Neuronal stem cell (in vitro differentiated cells): ENCODE measurements around the gene NDUFA8.

Experiments used
- DNase-seq: peaks from one replicate; pipeline ENCODE4 v3.0.0-alpha.2; 2013; ENCODE audit warnings: low spot score
- H2AFZ ChIP-seq: one replicate; pipeline ENCODE4 v1.6.1; 2013; ENCODE audit warnings: mild to moderate bottlenecking, low read length, inconsistent platforms
- H2AK5ac ChIP-seq: 2 replicates; pipeline ENCODE4 v1.6.1; 2013; ENCODE audit warnings: low read depth, mild to moderate bottlenecking, inconsistent platforms, low read length, moderate library complexity, mixed read lengths
- H2BK120ac ChIP-seq: 2 replicates; pipeline ENCODE4 v1.6.1; 2013; ENCODE audit warnings: low read depth, mild to moderate bottlenecking, inconsistent platforms, low read length, moderate library complexity, mixed read lengths
- H2BK12ac ChIP-seq: one replicate; pipeline ENCODE4 v1.6.1; 2013; ENCODE audit warnings: low read length, inconsistent platforms
- H2BK15ac ChIP-seq: 2 replicates; pipeline ENCODE4 v1.6.1; 2013; ENCODE audit warnings: mild to moderate bottlenecking, low read length, inconsistent platforms, mixed read lengths
- H2BK5ac ChIP-seq: one replicate; pipeline ENCODE4 v1.6.1; 2013; ENCODE audit warnings: inconsistent platforms, mild to moderate bottlenecking, low read length, moderate library complexity
- H3K14ac ChIP-seq: one replicate; pipeline ENCODE4 v1.6.1; 2013; ENCODE audit warnings: low read length, inconsistent platforms
- H3K18ac ChIP-seq: 2 replicates; pipeline ENCODE4 v1.6.1; 2013; ENCODE audit warnings: low read length, inconsistent platforms
- H3K23ac ChIP-seq: 2 replicates; pipeline ENCODE4 v1.6.1; 2013; ENCODE audit warnings: low read depth, mild to moderate bottlenecking, mixed read lengths, low read length, inconsistent platforms; ENCODE audit not compliant: poor library complexity
- H3K27ac ChIP-seq: replicated peaks from 3 replicates; pipeline ENCODE4 v1.5.1; 2013; ENCODE audit warnings: low read length, inconsistent platforms
- H3K27me3 ChIP-seq, 3 experiments: 2 replicates each; pipeline ENCODE4 v1.6.1; 2013; ENCODE audit warnings: low read length in 3 of 3, mild to moderate bottlenecking in 2 of 3, inconsistent platforms in 1 of 3, low read depth in 1 of 3, mixed read lengths in 1 of 3, moderate library complexity in 1 of 3; ENCODE audit not compliant: control insufficient read depth in 3 of 3, insufficient read depth in 3 of 3
- H3K36me3 ChIP-seq, 2 donors: replicated peaks in 1 of 2; 2 replicates each; pipeline ENCODE4 v1.6.1; 2013; ENCODE audit warnings: low read length in 2 of 2; ENCODE audit not compliant: control insufficient read depth in 2 of 2, insufficient read depth in 2 of 2
- H3K4ac ChIP-seq: 2 replicates; pipeline ENCODE4 v1.6.1; 2013; ENCODE audit warnings: inconsistent platforms, mild to moderate bottlenecking, low read length, moderate library complexity
- H3K4me1 ChIP-seq, 2 donors: 1 replicate in 1 of 2; 2 replicates in 1 of 2; pipeline ENCODE4 v1.6.1; 2013; ENCODE audit warnings: low read length in 2 of 2, low read depth in 1 of 2; ENCODE audit not compliant: control insufficient read depth in 2 of 2, insufficient read depth in 1 of 2
- H3K4me2 ChIP-seq: one replicate; pipeline ENCODE4 v1.6.1; 2013; ENCODE audit warnings: mild to moderate bottlenecking, low read length, inconsistent platforms; ENCODE audit not compliant: insufficient read depth, poor library complexity, severe bottlenecking
- H3K4me3 ChIP-seq, 2 donors: 2 replicates each; pipeline ENCODE4 v1.5.1; 2013; ENCODE audit warnings: low read length in 2 of 2, mild to moderate bottlenecking in 2 of 2, inconsistent platforms in 1 of 2, moderate library complexity in 1 of 2
- H3K79me1 ChIP-seq: one replicate; pipeline ENCODE4 v1.6.1; 2013; ENCODE audit warnings: low read depth, mild to moderate bottlenecking, inconsistent platforms, low read length, moderate library complexity
- H3K9ac ChIP-seq: one replicate; pipeline ENCODE4 v1.6.1; 2013; ENCODE audit warnings: mild to moderate bottlenecking, low read depth, low read length, inconsistent platforms; ENCODE audit not compliant: poor library complexity
- H3K9me3 ChIP-seq, 2 donors: replicated peaks in 1 of 2; 2 replicates each; pipeline versions ENCODE3 to v1.6.1; 2013; ENCODE audit warnings: low read length in 2 of 2, mild to moderate bottlenecking in 2 of 2, inconsistent platforms in 1 of 2, low read depth in 1 of 2, mixed read lengths in 1 of 2, moderate library complexity in 1 of 2; ENCODE audit not compliant: control insufficient read depth in 2 of 2, insufficient read depth in 1 of 2
- H4K8ac ChIP-seq: one replicate; pipeline ENCODE4 v1.6.1; 2013; ENCODE audit warnings: low read depth, mild to moderate bottlenecking, inconsistent platforms, low read length, moderate library complexity
- H4K91ac ChIP-seq: one replicate; pipeline ENCODE4 v1.6.1; 2013; ENCODE audit warnings: low read length, low read depth, mild to moderate bottlenecking, inconsistent platforms; ENCODE audit not compliant: poor library complexity
- WGBS, 2 donors: extraction: QIAGEN DNeasy Blood & Tissue Kit; methylation state at CpG; one replicate each; pipeline ENCODE4 v1.1.7; 2013; ENCODE audit warnings: missing lambda C conversion rate in 2 of 2, mixed read lengths in 1 of 2; ENCODE audit not compliant: insufficient read length in 2 of 2, insufficient replicate concordance in 1 of 2; ENCODE audit errors: extremely low coverage in 2 of 2; 5-methylcytosine and 5-hydroxymethylcytosine counted together

Gene NDUFA8

DNA sequence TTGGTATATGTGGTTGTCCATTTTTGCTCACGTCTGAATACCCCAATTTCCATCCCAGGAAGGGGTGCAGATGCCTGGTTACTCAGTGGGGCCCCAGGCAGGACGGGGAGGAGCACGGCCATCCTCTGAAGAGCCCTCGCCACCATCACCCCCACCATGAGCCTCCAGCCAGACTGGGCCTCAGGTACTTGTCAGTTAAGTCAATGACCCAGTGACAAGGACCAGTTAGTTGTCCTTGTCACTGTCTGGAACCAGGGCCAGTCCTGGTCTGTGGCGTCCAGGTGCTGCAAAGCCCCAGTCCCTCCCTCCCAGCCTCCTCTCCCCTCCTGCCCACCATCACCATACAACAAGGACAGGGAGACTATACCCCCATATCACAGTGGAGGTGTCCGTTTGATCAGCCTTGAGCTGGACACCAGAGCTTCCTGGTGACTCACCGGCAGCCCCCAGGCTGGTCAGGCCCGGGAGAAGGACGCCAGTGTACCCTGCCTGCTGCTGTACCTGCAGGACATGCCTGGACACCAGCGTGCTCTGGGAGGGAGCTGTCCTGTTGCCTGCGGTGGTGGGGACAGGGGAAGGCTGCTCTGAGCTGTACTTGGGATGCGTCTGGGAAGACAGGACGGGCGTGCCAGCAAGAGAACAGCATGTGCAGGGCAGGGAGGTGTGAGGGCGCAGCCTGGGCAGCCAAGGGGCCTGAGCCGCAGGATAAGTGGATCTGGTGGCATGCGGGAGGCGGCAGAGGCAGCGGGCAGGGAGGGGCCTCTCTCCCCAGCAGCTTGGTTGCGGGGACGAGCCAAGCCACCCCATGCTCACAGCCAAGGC, 33.9 kb downstream of the NDUFA8 start:
- Histone ChIP-seq H2BK15ac (peak overlapping the region; percentile 95), H3K4me1 (peaks cover 8 to 9% of the 10 kb centered on the region in 2 donors), H2BK12ac (peak overlapping the region; percentile 59), H3K36me3 (no peaks in the 10 kb centered on the region), H2AFZ (peak overlapping the region; percentile 80), H2AK5ac (peak overlapping the region; percentile 89), H3K27ac (no peak overlapping the region), H3K27me3 (peaks cover 4 to 54% (median 43%) of the 10 kb centered on the region in 3 experiments), H3K4me3 (no peak overlapping the region), H4K8ac (peak overlapping the region; percentile 19), H3K9ac (peak overlapping the region; percentile 73), H2BK120ac (no peak overlapping the region), H4K91ac (peak overlapping the region; percentile 76), H3K4me2 (no peak overlapping the region), H3K14ac (peak overlapping the region; percentile 98), H3K4ac (no peak overlapping the region), H2BK5ac (no peak overlapping the region), H3K9me3 (no peaks in the 10 kb centered on the region), H3K23ac (peak overlapping the region; percentile 91), H3K79me1 (no peaks in the 10 kb centered on the region), H3K18ac (peak overlapping the region; percentile 91)
- no peak for DNase-seq
- WGBS, 2 donors, result no CpG with 5 or more reads among the region's 21 CpGs

- H2BK15ac ChIP-seq, result no peak overlapping the region
- peak overlapping the region; percentile 80 for H2AFZ ChIP-seq
- no peak overlapping the region for H3K4ac ChIP-seq
- no peak overlapping the region for H2BK120ac ChIP-seq
- no peak overlapping the region for H4K91ac ChIP-seq
- H3K27me3 ChIP-seq, result peaks cover 4 to 55% (median 40%) of the 10 kb centered on the region in 3 experiments
- no peak overlapping the region for H2BK5ac ChIP-seq
- H3K9me3 ChIP-seq, result no peaks in the 10 kb centered on the region
- peak; percentile 76 for DNase-seq
- H3K4me1 ChIP-seq, result peaks cover 8 to 9% of the 10 kb centered on the region in 2 donors
- no peak overlapping the region for H3K14ac ChIP-seq
- H3K23ac ChIP-seq, result no peak overlapping the region
- H3K79me1 ChIP-seq, result no peaks in the 10 kb centered on the region
- H3K27ac ChIP-seq, result no peak overlapping the region
- no peak overlapping the region for H3K4me3 ChIP-seq
- H3K9ac ChIP-seq, result no peak overlapping the region
- H4K8ac ChIP-seq, result no peak overlapping the region
- H2BK12ac ChIP-seq, result no peak overlapping the region
- peak overlapping the region; percentile 89 for H2AK5ac ChIP-seq
- peak overlapping the region; percentile 91 for H3K18ac ChIP-seq
- H3K36me3 ChIP-seq, result no peaks in the 10 kb centered on the region
- no CpG with 5 or more reads among the region's 8 CpGs for WGBS, 2 donors
- no peak overlapping the region for H3K4me2 ChIP-seq
Observed at GRCh38 chr9:122125158-122125508, 34.4 kb downstream of the NDUFA8 start.

DNA sequence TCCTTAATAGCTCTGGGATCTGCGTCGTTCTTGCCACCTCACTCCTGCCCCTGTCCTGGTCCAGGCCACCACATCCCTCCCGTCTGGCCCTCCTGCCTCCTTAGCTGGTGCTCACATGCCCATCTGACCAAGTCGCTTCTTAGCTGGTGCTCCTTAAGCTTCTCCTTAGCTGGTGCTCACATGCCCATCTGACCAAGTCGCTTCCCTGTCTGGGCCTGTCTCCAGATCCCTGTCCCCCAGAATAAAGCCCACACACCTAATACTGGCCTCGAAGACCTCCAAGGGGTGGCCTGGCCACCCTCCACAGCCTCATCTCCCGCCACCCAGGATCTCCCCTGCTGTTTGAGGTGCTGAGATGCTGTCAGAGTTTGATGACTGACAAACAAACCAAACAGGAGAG, 35.1 kb downstream of the NDUFA8 start:
- no peak overlapping the region for H3K18ac ChIP-seq
- no peak overlapping the region for H4K91ac ChIP-seq
- H4K8ac ChIP-seq, result no peak overlapping the region
- H3K23ac ChIP-seq, result no peak overlapping the region
- no peak overlapping the region for H2AFZ ChIP-seq
- H3K36me3 ChIP-seq, result no peaks in the 10 kb centered on the region
- no peak overlapping the region for H3K27ac ChIP-seq
- WGBS, 2 donors, result no CpG with 5 or more reads among the region's 7 CpGs
- H3K9ac ChIP-seq, result no peak overlapping the region
- H2BK5ac ChIP-seq, result no peak overlapping the region
- no peak overlapping the region for H3K4me3 ChIP-seq
- no peak for DNase-seq
- peaks cover 8 to 9% of the 10 kb centered on the region in 2 donors for H3K4me1 ChIP-seq
- no peak overlapping the region for H3K4ac ChIP-seq
- no peak overlapping the region for H3K14ac ChIP-seq
- H3K79me1 ChIP-seq, result no peaks in the 10 kb centered on the region
- H3K4me2 ChIP-seq, result no peak overlapping the region
- H2BK12ac ChIP-seq, result no peak overlapping the region
- H2BK120ac ChIP-seq, result no peak overlapping the region
- peak overlapping the region; percentile 42 for H2AK5ac ChIP-seq
- H3K27me3 ChIP-seq, result peaks cover 4 to 49% (median 36%) of the 10 kb centered on the region in 3 experiments
- H2BK15ac ChIP-seq, result no peak overlapping the region
- H3K9me3 ChIP-seq, result no peaks in the 10 kb centered on the region

DNA sequence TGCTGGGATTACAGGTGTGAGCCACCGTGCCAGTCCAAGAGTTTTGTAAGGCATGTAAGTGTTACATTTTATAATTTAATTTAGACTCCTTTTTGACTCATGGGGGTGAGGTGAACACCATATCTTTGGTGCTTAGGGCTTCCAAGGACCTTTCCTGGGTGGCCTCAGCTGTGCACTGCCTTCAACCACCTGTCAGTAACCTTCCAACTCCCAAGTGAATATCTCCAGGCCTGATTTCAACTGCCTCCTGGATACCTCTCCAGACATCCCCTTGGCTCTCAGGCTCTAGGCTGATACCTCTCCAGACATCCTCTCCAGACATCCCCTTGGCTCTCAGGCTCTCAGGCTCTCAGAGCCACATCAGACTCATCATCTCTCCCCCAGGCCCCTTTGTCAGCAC, 35.5 kb downstream of the NDUFA8 start:
- Histone ChIP-seq H3K27ac (no peak overlapping the region), H2BK5ac (no peak overlapping the region), H2AK5ac (peak overlapping the region; percentile 42), H3K9ac (no peak overlapping the region), H3K4me2 (no peak overlapping the region), H3K4me1 (peaks cover 8 to 9% of the 10 kb centered on the region in 2 donors), H3K36me3 (no peaks in the 10 kb centered on the region), H4K91ac (no peak overlapping the region), H2BK15ac (no peak overlapping the region), H3K18ac (no peak overlapping the region), H3K14ac (no peak overlapping the region), H2AFZ (no peak overlapping the region), H3K4ac (no peak overlapping the region), H2BK120ac (no peak overlapping the region), H3K9me3 (no peaks in the 10 kb centered on the region), H2BK12ac (no peak overlapping the region), H3K27me3 (peaks cover 4 to 45% (median 35%) of the 10 kb centered on the region in 3 experiments), H3K4me3 (no peak overlapping the region), H3K79me1 (no peaks in the 10 kb centered on the region), H4K8ac (no peak overlapping the region), H3K23ac (no peak overlapping the region)
- DNase-seq, result no peak
- WGBS, 2 donors, result no CpG with 5 or more reads among the region's 1 CpG
